ENCODE data around the gene TMEM248.

DNA sequence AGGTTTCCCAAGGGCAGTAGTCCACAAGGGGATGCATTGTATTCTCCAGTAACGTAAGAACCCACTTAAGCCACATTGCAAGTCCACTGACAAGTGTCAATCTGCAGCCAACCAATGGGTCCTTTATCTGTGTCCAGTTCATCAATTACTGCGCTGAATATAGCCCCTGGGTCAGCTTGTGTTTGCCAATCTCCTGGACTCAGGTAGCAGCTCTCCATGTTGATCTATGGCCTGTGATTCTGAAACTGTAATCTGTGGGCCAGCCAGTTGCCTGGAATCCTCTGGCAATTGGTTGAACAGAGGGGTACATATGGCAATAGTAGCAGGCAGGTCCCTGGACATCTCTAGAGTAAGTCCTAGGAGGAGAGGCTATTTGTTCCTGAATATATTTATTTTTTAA is 8.8 kb upstream of the TMEM248 start:
- TF ChIP-seq, protein P1, sequence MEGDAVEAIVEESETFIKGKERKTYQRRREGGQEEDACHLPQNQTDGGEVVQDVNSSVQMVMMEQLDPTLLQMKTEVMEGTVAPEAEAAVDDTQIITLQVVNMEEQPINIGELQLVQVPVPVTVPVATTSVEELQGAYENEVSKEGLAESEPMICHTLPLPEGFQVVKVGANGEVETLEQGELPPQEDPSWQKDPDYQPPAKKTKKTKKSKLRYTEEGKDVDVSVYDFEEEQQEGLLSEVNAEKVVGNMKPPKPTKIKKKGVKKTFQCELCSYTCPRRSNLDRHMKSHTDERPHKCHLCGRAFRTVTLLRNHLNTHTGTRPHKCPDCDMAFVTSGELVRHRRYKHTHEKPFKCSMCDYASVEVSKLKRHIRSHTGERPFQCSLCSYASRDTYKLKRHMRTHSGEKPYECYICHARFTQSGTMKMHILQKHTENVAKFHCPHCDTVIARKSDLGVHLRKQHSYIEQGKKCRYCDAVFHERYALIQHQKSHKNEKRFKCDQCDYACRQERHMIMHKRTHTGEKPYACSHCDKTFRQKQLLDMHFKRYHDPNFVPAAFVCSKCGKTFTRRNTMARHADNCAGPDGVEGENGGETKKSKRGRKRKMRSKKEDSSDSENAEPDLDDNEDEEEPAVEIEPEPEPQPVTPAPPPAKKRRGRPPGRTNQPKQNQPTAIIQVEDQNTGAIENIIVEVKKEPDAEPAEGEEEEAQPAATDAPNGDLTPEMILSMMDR (IDR thresholded peaks at IDR 0.05) = no peak
- no peak for TF ChIP-seq POLR2A (IDR thresholded peaks at IDR 0.05)
